HG03558 (cell line): ENCODE results near the gene FAM216B.

Source experiments
- ATAC-seq: cut with Tn5 transposase; IDR thresholded peaks from one replicate; pipeline ENCODE4 v1.9.1; 2021; ENCODE audit warnings: moderate number of reproducible peaks; ENCODE audit not compliant: unreplicated experiment; ENCODE audit errors: extremely low read depth

FAM216B gene

GRCh38 chr13:42821437-42821836 lies 40.1 kb downstream of the FAM216B start:
- no peak for ATAC-seq

GRCh38 chr13:42832341-42833096 lies 51.1 kb downstream of the FAM216B start:
- no peak for ATAC-seq

- no peak for ATAC-seq
Observed at GRCh38 chr13:42834946-42835345, 53.6 kb downstream of the FAM216B start.

- ATAC-seq, result no peak
Observed at GRCh38 chr13:42836930-42837690, 55.7 kb downstream of the FAM216B start.
